Fibroblast of the aortic adventitia (primary cell): Measurements from ENCODE around the gene KLHDC9. TPM values are rescaled to one million over a fixed set of nuclear protein-coding genes. Genes with fewer than 3 reads are reported as not detected.
A peak's percentile ranks its signal among the peaks of the same experiment; 100 is the strongest.

Source experiments
- DNase-seq: peaks from one replicate; pipeline ENCODE4 v3.0.0-alpha.2; 2010; ENCODE audit warnings: low read depth
- H3K4me3 ChIP-seq: 2 replicates; pipeline ENCODE4 v1.5.1; 2011; ENCODE audit warnings: low read depth, mild to moderate bottlenecking, control low read depth, low read length, moderate library complexity
- CTCF ChIP-seq: IDR thresholded peaks from 2 replicates; pipeline ENCODE4 v1.5.1; 2011; ENCODE audit warnings: mild to moderate bottlenecking, low read length, control low read depth, inconsistent platforms; ENCODE audit not compliant: insufficient read depth
- total RNA-seq: library from RNA; depleted of rRNA; stranded (reverse); fragments of >200 nt; gene quantifications from 2 replicates; pipeline ENCODE4 v1.2.3, GENCODE V29; 2012; ENCODE audit warnings: low replicate concordance

Gene KLHDC9
- total RNA-seq: 0.90 and 1.8 TPM in 2 replicates

DNA sequence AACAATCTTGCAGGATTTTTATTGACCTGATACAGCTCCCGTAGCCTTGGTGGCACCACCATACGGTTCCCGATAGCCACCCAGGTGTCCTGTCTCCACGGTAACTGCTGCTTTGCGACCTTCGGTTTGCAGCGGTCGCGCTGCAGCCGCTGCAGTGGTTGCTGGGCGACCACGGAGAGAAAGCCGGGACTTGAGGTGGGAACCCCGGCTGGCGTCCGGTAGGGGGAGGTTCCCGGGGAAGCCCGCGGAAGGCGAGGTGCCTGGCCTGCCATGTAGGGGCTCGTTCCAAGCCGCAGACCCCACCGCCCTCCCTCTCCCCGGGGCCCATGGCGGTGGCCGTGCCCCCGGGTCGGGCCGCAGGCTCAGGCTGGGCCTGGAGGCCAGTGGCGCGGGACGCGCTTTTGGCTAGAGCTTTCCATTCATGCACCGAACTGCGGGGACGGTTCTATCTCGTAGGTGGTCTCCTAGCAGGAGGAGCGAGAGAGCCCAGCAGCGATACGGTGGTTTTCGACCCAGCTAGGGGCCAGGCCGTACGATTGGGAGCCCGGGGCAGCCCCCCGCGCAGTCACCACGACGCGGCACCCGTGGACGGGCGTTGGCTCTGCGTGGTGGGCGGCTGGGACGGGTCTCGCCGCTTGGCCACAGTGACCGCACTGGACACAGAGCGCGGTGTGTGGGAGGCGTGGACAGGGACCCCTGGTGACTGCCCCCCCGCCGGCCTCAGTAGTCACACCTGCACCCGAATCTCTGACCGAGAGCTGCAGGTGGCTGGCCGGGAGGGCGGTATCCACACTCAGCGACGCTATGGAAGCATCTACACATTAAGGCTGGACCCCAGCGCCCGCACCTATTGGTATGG, at the start of gene KLHDC9:
KLHDC9 (plus strand) TSS at position 152 of the 859 bp plus-strand sequence; CDS start at position 327, 175 bp downstream.
- DNase-seq: peak; percentile 59
- H3K4me3 ChIP-seq: peak within 1 kb of the TSS; percentile 69
- TF ChIP-seq CTCF: peak; percentile 32

DNA sequence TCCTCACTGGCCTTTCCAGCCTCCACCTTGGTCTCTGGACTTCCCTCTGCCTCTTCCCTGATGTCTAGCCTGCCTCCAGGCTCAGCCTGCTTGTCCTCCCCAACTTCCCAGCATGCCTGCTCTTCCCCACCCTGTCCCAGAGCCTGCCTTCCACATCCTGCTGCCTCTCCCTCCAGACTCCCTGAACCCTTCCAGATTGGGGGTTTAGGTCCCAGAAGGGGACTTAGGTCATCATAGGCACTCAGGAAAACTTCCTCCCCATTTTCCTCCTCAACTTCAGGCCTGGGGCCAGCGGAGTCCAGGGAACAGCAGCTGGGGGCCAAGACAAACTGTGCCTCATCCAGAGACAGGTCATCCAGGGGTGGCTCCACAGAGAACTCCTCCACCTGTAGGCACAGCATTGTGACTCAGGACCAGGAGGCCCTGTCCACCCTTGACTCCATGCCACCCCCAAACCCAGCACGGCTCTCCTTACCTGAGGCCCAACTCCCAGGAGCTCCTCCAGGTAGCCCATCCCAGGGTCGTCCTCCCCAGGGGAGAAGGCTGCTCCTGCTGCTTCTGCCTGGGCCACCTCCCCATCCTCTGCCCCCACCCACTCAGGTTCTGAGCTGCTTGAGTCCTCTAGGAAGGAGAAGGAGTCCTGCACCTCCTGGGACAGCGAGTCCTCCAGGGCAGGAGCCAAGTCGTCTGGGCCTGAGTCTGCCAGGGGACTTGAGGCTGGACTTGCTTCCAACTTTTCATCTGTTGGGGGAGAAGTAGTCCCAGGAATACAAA, 49.0 kb upstream of the KLHDC9 start:
- TF ChIP-seq CTCF: no peak
- DNase-seq: no peak
- H3K4me3 ChIP-seq: no peak overlapping the region

GRCh38 chr1:161051219-161051618, 46.9 kb upstream of the KLHDC9 start:
- no peak overlapping the region for H3K4me3 ChIP-seq
- TF ChIP-seq CTCF: no peak
- no peak for DNase-seq

GRCh38 chr1:161052899-161053298, 45.3 kb upstream of the KLHDC9 start:
- no peak overlapping the region for H3K4me3 ChIP-seq
- DNase-seq: no peak
- no peak for TF ChIP-seq CTCF

DNA sequence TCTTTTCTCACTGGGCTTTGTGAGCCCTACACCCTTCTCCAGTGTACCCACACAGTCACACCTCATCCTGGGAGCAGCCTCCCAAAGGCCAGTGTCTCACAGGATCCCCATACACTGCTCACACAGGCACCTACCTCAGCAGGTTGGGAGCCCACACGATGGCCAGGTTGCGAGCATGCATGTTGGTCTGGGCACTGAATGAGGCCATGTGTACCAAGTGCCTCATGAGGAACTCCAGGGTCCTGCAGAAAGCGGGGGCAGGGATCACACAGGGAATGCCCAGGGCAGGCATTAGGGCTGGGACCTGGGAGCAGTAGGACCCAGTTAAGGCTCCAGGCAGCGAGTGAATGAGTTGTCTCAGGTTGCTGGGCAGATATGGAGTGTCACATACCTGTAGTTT, 43.9 kb upstream of the KLHDC9 start:
- TF ChIP-seq CTCF: no peak
- no peak overlapping the region for H3K4me3 ChIP-seq
- DNase-seq: no peak

DNA sequence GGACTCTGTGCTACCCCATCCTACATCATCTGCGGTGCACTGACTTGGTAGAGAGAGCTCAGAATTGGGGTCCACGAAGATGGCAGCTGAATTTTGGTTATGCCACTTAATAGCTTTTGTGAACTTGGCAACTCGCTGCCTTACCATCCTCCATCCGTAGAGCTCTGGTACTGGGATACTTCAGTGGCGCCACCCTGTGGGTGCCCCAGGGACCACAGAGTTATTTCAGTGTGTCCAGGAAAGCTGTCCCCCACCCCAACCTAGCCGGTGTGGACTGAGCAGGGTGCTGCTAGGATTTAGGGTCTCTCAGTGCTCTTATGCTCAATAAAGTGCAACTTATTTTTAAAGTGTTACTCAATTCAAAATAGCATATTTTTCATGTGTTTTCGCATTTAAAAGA, 43.4 kb upstream of the KLHDC9 start:
- no peak for DNase-seq
- no peak overlapping the region for H3K4me3 ChIP-seq
- TF ChIP-seq CTCF: no peak
